ENCODE measurements around the gene UGT1A5.

DNA sequence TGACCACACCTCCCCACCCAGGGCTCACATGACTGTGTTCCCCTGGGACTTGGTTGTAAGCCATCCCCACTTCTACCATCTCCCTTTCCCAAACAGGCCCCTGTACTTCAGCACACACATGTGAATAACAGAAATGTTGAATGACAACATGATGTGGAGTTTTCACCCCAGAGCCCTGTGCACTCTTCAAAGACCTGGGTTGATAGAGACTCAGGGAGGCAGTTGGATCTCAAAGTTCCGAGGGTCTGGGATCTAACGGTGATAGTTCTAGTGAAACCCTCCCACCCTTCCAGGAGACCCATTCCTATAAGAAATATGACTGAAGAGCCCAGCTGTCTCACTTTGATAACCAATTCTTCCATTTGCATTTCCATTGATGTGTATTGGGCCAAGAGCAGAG is 65.3 kb downstream of the UGT1A5 start, which contains the start of gene MROH2A:
- TF ChIP-seq CTCF (IDR thresholded peaks at IDR 0.05): no peak
- no peak for TF ChIP-seq POLR2A (IDR thresholded peaks at IDR 0.05)

Measured in vagina (tissue), 2 donors.